Head of caudate nucleus (tissue), 42 donors: ENCODE measurements around the gene DSP.

Source experiments
- DNase-seq, 42 donors: peaks; one replicate each; pipeline versions ENCODE4 v3.0.0 to v3.0.0-alpha.2; 2020 to 2021; ENCODE audit warnings: mixed read lengths in 7 of 42
- intact Hi-C: fragments of 100-400 bp; cut with DNase I; formaldehyde crosslinking; loops from one replicate; pipeline ENCODE4 v1.15.0; 2022

Gene DSP

GRCh38 chr6:7628909-7629308 lies 87.4 kb downstream of the DSP start:
- intact Hi-C loops: no loop called here
- DNase-seq: no peak

- DNase-seq: no peak
- intact Hi-C loops: no loop called here
Observed at GRCh38 chr6:7629321-7629720, 87.8 kb downstream of the DSP start.

GRCh38 chr6:7630792-7631191 lies 89.3 kb downstream of the DSP start:
- no peak for DNase-seq
- intact Hi-C loops: no loop called here

- intact Hi-C loops: no loop called here
- no peak for DNase-seq
Observed at GRCh38 chr6:7631466-7631865, 90.0 kb downstream of the DSP start.

- intact Hi-C loops: no loop called here
- DNase-seq: no peak
Observed at GRCh38 chr6:7632501-7633290, 91.2 kb downstream of the DSP start.

- no peak for DNase-seq
- intact Hi-C loops: no loop called here
Observed at GRCh38 chr6:7633361-7633760, 91.9 kb downstream of the DSP start.

GRCh38 chr6:7636151-7636550 lies 94.7 kb downstream of the DSP start:
- intact Hi-C loops: no loop called here
- peak in 13 of 42 donors; percentile 7 to 60 (median 37) for DNase-seq
